ENCODE measurements around the gene CA10.

Gene CA10

DNA sequence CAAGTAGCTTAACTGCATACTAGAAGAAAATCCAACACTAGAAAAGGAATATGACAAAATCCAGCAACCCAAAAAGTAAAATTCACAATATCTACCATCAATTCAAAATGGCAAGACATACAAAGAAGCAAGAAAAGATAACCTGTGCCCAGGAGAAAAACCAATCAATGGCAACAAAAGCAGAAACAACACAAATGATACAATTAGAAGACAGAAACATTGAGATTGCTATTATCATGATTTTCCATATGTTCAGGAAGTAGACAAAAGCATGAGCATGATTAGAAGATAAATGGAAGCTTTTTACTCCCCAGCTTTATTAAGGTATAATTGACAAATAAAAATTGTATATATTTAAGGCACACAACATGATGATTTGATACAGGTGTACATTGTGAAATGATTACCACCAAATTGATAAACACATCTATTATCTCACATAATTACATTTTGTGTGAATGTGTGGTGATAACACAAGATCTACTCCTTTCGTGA, 117.3 kb downstream of the CA10 start:
- DNase-seq: no peak

DNA sequence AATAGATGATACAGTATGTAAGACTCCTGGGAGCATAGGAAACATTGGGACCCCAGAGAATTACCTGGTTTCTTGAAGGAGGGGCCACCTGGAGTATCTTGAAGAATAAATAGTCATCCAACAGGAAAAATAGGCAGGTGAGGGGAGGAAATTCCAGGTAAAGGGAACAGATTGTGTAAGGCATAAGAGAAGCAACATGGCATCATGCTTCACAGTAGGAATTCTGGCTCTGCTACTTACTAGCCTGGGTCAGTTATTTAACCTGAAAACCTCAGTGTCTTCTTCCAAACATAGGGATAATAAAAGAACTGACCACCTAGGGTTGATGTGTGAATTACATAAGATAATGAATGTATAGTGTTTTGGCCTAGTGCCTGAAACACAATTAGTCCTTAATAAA, 122.1 kb downstream of the CA10 start:
- DNase-seq: no peak

DNA sequence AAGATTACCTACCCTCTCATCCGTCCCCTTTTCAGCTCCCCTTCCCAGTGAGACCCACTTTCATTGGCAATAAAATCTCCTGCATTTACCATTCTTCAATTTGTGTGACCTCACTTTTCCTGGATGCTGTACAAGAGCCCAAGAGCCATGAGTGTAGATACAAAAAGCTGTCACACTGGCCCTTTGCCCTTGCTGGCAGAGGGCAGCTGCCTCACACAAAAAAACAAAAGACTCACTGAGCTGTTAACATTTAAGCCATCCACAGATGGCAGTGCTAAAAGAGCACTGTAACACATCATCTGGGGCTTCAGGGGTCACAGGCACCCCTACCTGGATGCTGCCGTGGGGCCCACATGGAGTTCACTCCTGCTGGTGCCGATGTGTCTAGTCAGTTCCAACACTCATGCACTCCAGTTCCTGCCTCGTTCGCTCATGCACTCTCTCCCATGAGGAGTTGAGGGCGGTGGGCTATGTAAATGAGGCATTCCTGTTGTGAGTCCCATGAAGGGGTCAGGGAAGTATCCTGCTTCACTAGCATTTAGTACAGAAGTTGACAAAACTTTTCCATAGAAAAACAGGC, 123.1 kb downstream of the CA10 start:
- DNase-seq: no peak

DNA sequence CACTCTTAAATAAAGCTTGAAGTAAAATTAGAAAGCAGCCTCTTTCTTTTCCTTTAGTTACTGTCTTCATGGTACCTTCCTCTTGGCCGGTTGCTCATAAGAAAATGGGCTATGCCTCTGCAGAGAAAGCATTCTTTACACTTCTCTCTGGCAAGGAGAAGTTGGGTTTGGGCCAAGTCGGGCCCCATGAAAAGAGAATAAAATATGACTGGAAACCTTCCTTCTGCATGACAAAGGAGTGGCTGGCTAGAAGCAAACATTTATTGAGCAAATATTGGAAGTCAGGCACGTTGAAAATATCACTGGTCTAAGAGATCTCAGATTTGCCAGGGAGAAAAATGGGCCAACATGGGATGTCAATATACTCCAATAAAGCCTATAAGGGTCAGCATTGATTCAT, 126.1 kb downstream of the CA10 start:
- DNase-seq: no peak

DNA sequence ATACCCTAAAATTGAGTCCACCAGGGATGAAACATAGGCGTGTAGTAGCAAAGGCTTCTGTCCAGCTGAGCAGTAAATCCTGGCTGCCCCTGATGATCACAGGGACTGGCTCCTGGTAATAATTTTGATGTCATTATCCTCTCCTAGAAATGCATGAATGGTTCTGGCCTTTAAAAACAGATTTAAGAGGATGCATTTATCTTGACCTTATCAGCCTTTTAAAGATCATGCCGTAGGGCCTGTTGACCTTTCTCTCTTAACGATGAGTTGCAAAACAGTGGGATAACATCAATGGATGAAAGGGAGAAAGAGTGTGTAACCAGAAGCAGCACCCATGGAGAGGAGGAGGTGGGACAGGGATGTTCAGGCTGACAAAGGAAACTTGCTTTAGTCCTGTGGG, 128.5 kb downstream of the CA10 start:
- no peak for DNase-seq

DNA sequence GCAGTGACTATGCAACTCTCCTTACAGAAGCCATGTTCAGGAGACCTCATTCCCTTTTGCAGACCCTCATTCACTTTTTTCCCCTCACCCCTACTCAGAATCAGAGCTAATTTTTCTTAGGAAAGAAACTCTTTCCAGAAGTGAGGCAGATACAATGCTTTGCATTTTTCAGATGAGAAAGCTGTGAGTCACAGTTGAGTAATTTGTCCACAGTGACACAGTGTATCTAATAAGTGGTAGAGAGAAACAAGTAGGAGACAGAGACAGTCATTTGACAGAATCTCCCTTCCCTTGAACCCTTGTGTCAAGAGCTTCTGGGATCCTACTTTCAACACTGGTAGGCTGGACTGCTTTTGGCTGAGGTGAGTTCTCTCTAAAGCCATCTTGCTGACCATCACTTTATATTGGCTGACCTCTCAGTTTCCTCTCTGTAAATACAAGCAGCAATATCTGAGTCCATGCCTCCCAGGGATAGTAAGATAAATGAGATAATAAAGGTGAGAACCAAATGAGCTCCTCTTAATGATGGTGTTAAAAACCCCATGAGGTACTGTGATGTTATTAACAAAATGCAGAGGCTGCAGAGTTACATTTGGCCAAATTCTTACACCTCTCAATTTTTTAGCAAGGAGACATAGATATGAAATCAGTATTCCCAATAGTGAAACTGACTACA, 130.8 kb downstream of the CA10 start:
- DNase-seq: no peak

DNA sequence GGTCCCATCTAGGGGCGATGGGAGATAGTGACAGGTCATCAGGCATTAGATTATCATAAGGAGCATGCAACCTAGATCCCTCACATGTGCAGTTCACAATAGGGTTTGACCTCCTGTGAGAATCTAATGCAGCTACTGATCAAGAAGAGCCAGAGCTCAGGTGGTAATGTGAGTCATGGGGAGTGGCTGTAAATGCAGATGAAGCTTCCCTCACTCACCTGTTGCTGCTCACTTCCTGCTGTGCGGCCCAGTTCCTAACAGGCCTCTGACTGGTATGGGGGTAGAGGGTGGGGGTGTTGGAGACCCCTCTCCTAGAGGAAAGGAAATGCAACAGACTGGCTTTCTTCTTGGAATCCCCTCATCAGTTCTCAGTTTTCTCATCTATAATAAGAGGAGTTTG, 131.4 kb downstream of the CA10 start:
- no peak for DNase-seq

DNA sequence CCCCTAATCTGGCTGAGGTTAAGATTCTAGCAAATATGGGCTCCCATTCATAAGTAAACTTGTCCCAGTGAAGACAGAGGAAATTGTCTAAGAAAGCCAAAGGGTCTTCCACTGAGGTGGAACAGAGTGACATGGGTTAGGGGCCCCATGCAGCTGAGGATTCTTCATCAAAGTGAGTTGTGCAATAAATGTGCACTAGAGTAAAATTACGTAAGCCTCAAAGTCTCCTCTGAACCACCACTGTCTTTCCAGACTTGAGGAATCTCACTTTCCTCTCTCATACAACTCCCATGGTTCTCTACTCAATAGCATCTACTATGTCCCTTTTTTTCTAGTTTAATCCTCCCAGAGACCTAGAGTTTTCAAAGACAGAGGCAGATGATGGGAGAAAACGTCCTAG, 132.4 kb downstream of the CA10 start:
- no peak for DNase-seq

DNA sequence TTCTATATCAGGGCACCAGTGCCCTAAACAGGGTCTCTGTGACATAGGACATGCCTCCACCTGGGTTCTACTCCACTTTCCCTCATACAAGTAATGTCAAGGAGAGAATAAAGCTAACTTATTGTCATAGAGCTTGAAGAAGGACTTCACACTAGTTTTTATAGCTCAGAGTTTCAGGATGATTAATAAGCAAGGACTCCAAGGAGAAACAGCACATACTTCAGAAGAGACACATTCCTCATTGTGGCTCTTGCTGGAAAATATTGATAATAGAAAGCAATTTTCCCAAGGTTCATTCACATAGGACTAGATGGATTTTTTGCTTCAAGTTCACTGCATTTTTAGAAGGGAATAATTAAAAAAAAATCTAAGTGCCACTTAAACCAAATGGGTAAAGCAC, 133.3 kb downstream of the CA10 start:
- no peak for DNase-seq

DNA sequence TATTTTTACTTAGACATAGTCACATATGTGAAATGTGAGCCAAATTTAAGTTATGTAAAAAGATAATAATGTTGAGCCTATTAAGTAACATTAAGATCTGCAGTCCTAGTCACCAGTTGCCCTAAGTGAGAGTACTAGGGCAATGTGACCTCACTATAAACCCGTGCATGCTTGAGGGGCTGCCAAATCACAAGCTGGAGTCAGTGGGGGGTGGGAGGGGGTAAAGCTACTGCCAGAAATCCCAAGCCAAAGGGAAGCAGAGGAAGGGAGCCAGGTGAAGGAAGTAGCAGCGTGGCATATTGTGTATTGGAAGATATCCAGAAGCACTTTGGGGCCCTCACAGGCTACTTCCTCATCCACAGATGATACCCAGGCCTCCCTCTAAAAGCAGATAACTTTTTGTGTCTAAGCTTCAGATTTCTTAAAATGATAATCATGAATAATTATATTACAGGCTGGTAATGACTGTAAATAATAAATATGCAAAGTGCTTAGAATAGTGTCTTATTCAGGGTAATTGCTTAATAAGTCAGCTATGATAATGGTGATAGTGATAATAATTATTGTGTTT, 134.1 kb downstream of the CA10 start:
- no peak for DNase-seq

DNA sequence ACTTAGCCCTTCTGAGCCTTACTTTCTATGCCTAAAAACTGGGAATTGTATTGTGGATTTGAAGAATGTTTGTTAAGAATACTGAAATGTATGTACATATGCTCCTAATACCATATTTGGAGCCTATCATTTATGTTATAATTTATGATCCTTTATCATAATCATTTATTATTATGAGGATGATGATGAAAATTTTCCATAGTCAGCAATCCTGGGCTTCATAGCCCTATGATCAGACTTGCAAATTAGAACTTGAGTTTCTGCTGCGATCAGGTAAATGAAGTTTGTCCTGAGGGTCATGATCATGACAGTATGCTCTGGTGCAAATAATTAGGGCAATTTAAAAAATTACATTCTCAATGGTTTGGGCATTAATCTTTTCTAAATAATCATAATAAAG, 147.4 kb downstream of the CA10 start:
- DNase-seq: no peak

DNA sequence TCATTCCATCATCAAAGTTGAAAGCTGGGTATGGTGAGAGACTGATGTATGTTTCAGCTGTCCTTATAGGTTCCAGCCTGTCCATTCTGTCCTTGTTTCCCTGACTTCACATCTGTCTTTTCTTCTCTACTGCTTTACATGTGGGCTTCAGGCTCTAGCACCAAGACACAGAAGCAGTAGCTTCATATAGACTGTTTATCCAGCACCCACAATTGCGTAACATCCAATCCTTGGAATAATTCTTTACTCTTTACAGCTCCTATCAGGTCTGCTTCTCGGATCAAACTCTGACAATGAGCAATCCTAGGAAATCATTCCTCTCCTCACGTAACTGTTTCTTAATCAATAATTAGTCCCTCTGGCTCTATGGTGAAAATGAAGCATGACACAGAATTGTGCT, 158.9 kb downstream of the CA10 start:
- DNase-seq: no peak

DNA sequence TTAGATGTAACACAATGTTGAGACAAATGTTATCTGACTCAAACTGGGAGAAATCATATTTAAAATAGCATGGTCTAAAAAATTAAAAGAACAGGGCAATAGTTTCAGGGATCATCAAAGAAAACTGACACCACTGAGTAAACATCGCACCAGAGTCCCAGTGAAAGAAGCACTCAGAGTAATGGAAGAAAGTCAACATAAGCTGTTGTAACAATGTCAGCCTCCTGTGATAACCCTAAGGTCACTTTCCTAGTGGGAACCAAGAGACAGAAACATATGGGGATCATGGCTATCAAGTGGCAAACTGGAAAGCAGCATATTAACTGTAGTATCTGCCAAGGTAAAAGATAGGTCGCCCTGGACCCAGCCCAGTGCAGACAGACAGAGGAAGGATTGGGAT, 160.8 kb downstream of the CA10 start:
- DNase-seq: no peak

DNA sequence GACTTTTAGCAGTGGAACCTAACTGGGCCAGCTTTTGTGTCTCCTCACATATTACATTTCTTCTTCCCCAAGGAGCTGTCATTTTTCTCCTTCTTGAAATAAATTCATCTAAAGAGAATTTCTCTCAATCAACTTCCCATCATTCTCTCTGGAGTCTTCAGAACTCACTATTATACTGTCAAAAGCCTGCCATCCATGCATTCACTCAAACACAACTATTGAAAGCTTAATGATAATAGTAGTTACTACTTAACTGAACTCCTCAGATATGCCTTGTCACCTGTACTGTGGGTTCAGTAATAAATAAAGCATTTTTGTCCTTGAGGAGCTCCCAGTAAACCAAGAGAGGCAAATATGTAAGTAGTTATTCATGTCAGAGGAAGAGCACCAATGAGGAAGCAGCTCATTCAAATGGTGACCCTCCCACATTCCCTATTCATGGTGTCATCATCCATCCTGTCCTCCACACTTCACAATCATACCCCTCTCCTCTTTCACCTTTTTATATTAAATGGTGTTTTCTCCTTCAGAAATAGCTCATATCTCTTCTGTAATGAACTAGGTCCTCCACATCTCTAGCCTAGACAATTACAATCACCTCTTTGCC, 162.6 kb downstream of the CA10 start:
- no peak for DNase-seq

DNA sequence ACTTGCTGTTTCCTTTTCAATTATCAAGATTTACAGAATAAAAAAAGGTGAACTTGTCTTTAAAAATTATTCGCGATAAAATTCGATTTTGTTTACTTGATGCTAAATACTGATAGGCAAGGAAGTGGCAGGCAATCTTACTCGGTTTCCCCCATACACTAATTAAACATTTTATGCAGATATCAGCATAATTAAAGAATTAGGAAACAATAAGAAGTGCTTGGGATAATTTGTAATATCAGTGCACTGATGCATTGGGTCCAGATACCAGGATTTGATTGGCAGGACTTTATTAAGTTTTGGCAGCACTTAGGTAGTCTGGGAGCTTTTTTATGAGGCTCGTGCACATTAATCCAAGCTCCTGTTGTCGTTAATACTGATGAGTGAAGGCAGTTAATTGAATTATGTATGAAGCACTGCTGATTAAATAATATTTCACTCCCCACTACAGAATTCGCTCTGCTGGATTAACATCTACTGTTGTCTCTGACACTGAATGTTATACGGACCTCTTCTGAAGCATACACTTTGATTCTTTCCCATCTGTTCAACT, 165.6 kb downstream of the CA10 start:
- no peak for DNase-seq

DNA sequence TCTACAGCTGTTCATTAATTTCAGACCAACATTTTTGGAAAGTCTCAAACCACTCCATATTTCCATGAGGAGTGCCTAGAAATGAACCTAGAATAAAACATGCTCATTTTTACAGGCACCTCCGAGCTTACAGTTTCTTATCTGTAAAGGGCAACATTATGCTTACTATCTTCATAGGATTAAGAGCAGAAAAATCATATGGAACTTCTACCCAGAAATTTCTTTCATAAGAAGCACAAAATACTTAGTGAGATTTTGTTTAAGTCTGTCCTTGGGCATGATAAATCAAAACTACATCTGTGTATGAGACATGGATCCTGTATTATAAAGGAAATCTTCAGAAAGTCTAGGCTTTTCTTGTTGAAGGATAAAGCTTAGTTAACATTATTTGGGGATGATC, 187.4 kb downstream of the CA10 start:
- DNase-seq: no peak

DNA sequence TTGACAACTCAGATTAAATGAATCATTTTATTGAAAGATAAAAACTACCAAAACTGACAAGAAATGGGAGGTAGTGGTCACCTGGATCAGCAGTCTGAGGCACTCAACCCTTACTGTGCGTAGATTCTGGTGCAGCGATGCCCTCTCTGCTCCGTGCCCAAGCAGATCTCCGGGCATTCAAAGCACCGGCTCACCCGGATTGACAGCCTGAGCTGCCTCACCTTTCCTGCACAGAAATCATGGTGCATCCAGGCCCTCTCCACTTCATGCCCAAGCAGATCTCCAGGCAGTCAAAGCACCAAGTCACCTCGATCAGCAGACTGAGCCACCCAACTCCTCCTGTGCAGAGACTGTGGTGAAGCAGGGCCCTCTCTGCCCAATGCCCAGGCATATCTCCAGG, 196.8 kb downstream of the CA10 start:
- DNase-seq: no peak

DNA sequence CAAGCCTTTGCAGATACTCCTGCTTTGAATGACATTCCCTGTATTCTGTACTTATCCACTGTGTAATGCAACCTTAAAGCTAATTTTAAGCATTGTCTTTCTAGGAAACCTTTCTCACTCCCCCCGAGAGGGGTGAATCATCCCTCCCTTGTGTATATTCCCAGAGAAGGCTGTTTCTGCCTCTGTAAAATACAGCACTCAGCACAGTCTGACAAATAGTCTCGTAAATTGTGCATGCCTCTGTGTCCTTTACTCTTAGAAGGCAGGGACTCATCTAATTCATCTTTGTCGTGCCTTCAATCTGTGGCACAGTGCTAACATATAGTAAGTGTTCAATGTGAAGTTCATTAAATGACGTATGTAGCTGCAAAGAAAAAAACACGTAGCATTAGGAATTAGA, 200.7 kb downstream of the CA10 start:
- no peak for DNase-seq

DNA sequence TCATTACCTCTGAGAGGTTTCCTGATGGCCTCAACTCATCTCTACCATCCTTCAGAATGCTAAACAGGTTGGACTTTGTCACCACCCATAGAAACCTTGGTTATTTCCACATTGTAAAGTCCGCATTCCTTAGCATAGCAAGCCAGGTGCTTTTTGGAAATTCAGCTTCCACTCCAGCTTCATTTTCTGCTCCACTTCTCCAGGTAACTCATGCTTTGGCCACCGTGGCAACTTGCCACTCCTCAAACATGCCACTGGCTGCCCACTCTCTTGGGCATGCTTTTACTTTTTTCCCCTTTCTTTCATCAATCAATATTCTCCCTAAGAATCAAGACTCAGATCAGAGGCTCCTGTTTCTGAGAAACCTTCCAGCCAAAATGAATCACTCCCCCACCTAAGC, 203.3 kb downstream of the CA10 start:
- no peak for DNase-seq

DNA sequence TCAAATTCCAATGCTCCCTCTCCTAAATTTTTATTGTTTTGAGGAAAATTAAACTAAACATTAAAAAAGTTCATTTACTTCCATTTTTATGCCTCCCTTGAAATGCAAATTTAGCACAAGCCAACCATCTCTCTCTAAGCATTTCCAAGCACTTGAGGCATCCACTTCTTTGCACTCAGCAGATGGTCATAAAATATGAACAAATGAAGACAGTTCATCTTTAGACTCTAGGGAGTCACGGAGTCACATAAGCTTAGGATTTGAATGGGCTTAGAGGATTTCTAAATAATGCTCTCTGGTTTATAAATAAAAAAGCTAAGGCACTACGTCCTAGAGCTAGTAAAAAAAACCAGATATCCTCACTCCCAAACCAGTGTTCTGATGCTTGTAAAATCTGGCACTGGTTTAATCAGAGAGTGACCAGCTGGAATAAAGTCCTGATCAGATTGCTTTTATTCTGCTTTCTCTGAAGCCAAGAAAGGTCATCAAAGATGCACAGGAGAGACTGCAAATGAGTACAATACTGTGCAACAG, 204.2 kb downstream of the CA10 start:
- no peak for DNase-seq

DNA sequence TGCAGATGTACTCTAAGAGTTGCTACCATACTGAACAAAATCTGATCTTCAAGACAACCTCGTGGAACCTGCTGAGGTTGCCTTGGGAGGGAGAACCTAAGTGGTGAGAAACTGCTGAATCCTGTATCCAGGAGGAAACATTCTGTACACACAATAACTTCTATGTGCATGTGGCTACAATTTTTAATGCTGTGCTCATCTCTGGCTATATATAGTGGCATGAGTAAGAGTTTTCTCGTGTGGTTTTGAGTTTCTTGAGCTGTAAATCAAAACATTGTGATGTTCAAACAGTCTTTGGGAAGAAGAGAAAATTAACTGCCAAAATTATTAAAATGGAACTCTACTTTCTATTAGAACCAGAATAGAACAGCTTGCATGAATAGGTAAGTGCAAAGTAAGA, 206.8 kb downstream of the CA10 start:
- no peak for DNase-seq

DNA sequence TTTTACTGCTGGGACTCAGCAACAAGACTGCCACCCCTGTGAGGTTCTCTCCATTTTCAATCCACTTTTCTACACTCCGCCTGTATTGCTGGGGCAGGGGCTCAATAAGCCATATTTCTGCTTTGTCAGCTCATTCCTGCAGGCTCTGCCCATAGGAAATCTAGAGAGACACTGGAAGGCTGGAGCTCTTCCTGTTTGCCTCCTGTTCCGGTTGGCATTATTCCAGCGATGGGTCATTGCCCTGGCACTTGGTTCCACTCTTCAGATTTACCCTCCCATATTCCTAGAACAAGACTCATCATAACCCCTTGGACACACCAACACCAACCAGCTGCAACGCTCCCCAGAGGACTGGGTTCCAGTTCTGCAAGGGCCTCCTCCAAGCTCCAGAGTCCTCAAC, 210.4 kb downstream of the CA10 start:
- no peak for DNase-seq

DNA sequence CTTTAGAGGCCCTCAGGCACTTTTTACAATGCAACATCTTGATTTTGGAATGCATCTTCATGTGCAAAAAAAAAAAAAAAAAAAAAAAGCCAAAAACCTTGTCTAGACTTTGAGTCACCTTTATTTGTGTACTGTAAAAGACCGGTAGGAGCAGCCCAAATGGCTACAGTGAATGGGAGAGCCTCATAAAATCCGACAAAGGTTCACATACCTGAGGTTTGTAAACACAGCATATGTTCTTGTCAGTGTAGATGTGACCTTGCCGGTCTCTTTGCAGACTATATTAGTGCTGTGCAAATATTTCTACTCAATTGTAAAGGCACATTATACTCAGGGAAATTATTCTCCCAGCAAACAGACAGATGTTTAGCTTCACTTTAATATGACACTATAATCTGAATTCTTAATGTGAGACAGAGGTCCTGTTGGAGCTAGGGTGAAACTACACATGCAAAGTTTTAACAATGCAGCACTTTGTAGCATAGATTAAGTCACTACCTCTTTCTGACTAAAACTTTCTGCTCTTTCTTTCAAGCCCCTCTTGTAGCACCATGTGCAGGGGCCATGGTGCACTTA, 211.3 kb downstream of the CA10 start:
- DNase-seq: no peak

All from activated effector memory CD4-positive, alpha-beta T cell treated with Interleukin-2 at 50 U/mL for 16 hours (primary cell).